HG03439 (cell line): Measurements from ENCODE around the gene IFITM5.
"Not testable (repeated sequence)": the region's sequence is repeated elsewhere in the genome, so short reads cannot be mapped to it uniquely, and the experiment has no call there.

Experiments used
- ATAC-seq: cut with Tn5 transposase; IDR thresholded peaks from one replicate; pipeline ENCODE4 v1.9.1; 2021; ENCODE audit warnings: mild to moderate bottlenecking, moderate library complexity; ENCODE audit not compliant: unreplicated experiment

Gene IFITM5

GRCh38 chr11:313304-313786, 14.0 kb upstream of the IFITM5 start:
- no peak for ATAC-seq

- ATAC-seq: no peak
These were observed 12.9 kb upstream of the IFITM5 start for GRCh38 chr11:312092-312816.

- not testable (repeated sequence) for ATAC-seq
These were observed 11.9 kb upstream of the IFITM5 start for GRCh38 chr11:311013-311748.

- not testable (repeated sequence) for ATAC-seq
These were observed 10.8 kb upstream of the IFITM5 start for GRCh38 chr11:309979-310572.

- ATAC-seq: not testable (repeated sequence)
These were observed 9.7 kb upstream of the IFITM5 start for GRCh38 chr11:308740-309665.

GRCh38 chr11:307766-308708, 8.7 kb upstream of the IFITM5 start, which contains the start of gene IFITM2:
IFITM2 (plus strand) TSS chr11:307816; CDS start chr11:308193, 377 bp downstream.
- not testable (repeated sequence) for ATAC-seq

- ATAC-seq: no peak
These were observed 7.5 kb upstream of the IFITM5 start for GRCh38 chr11:306645-307371.

- no peak for ATAC-seq
These were observed 6.5 kb upstream of the IFITM5 start for GRCh38 chr11:305844-306211.

- ATAC-seq: no peak
These were observed 5.9 kb upstream of the IFITM5 start for GRCh38 chr11:304915-305843.

GRCh38 chr11:304061-304506, 4.8 kb upstream of the IFITM5 start:
- no peak for ATAC-seq

GRCh38 chr11:303363-303762, 4.0 kb upstream of the IFITM5 start:
- no peak for ATAC-seq

GRCh38 chr11:299951-300735, 817 bp upstream of the IFITM5 start:
- no peak for ATAC-seq

- ATAC-seq: no peak
These were observed 790 bp downstream of the IFITM5 start for GRCh38 chr11:298406-299065.

GRCh38 chr11:297586-298405, 1.5 kb downstream of the IFITM5 start:
- no peak for ATAC-seq

- ATAC-seq: no peak
These were observed 2.2 kb downstream of the IFITM5 start for GRCh38 chr11:297051-297585.
